Hematopoietic multipotent progenitor cell (in vitro differentiated cells): Measurements from ENCODE around the gene NRARP. TPM values are rescaled to one million over a fixed set of nuclear protein-coding genes. Genes with fewer than 3 reads are reported as not detected.

Source experiments
- DNase-seq, 3 donors: peaks; one replicate each; pipeline ENCODE4 v3.0.0-alpha.2; 2011 to 2015; ENCODE audit warnings: low read depth in 2 of 3, low spot score in 2 of 3
- total RNA-seq: library from RNA; depleted of rRNA; stranded (reverse); fragments of >200 nt; gene quantifications from one replicate; pipeline ENCODE4 v1.2.3, GENCODE V29; 2012

The NRARP gene
- total RNA-seq, 1 donor, result 5.1 TPM

- peak in 1 of 3 donors; percentile 39 for DNase-seq
Measured at GRCh38 chr9:137300567-137301080, 1.4 kb downstream of the NRARP start.

GRCh38 chr9:137299938-137300337 lies 2.1 kb downstream of the NRARP start:
- DNase-seq, result no peak

- no peak for DNase-seq
Measured at GRCh38 chr9:137299203-137299565, 2.9 kb downstream of the NRARP start.

GRCh38 chr9:137298401-137299202 lies 3.5 kb downstream of the NRARP start:
- no peak for DNase-seq

GRCh38 chr9:137297966-137298365 lies 4.1 kb downstream of the NRARP start:
- DNase-seq, result no peak

- peak in 1 of 3 donors; percentile 46 for DNase-seq
Measured at GRCh38 chr9:137296670-137297664, 5.1 kb downstream of the NRARP start.

GRCh38 chr9:137295849-137296669 lies 6.0 kb downstream of the NRARP start:
- DNase-seq, result no peak

- DNase-seq, result peak in 1 of 3 donors; percentile 63
Measured at GRCh38 chr9:137295238-137295811, 6.7 kb downstream of the NRARP start.

- DNase-seq, result peak in 1 of 3 donors; percentile 39
Measured at GRCh38 chr9:137294681-137295237, 7.3 kb downstream of the NRARP start.

GRCh38 chr9:137294091-137294680 lies 7.9 kb downstream of the NRARP start:
- DNase-seq, result peak in 1 of 3 donors; percentile 71

GRCh38 chr9:137293482-137294090 lies 8.5 kb downstream of the NRARP start:
- DNase-seq, result no peak

- DNase-seq, result no peak
Measured at GRCh38 chr9:137293094-137293481, 9.0 kb downstream of the NRARP start.

- peak in 1 of 3 donors; percentile 75 for DNase-seq
Measured at GRCh38 chr9:137286975-137287383, 15.1 kb downstream of the NRARP start.

GRCh38 chr9:137281345-137282116 lies 20.5 kb downstream of the NRARP start:
- DNase-seq, result no peak

GRCh38 chr9:137280474-137281344 lies 21.4 kb downstream of the NRARP start:
- peak in 1 of 3 donors; percentile 35 for DNase-seq

GRCh38 chr9:137279741-137280473 lies 22.2 kb downstream of the NRARP start:
- no peak for DNase-seq
